Measurements from ENCODE around the gene ZNF18.

ZNF18 gene

GRCh38 chr17:11997147-11997971 is at the start of gene ZNF18:
Gene ZNF18, minus strand, starts transcription at chr17:11997475. Its CDS starts 4,646 bp downstream, at chr17:11992829.
- peak; percentile 95 for DNase-seq (ENCODE audit: low spot score)

GRCh38 chr17:12046786-12047185 is 49.5 kb upstream of the ZNF18 start:
- no peak for DNase-seq (ENCODE audit: low spot score)

- DNase-seq (ENCODE audit: low spot score), result no peak
Measured at GRCh38 chr17:12043702-12044101, 46.4 kb upstream of the ZNF18 start.

- peak; percentile 85 for DNase-seq (ENCODE audit: low spot score)
Measured at GRCh38 chr17:12041312-12041711, 44.0 kb upstream of the ZNF18 start.

- peak; percentile 12 for DNase-seq (ENCODE audit: low spot score)
Measured at GRCh38 chr17:12040478-12040877, 43.2 kb upstream of the ZNF18 start.

GRCh38 chr17:12037970-12038369 is 40.7 kb upstream of the ZNF18 start:
- DNase-seq (ENCODE audit: low spot score), result no peak

- no peak for DNase-seq (ENCODE audit: low spot score)
Measured at GRCh38 chr17:12035673-12036072, 38.4 kb upstream of the ZNF18 start.

GRCh38 chr17:12034538-12034937 is 37.3 kb upstream of the ZNF18 start:
- no peak for DNase-seq (ENCODE audit: low spot score)

GRCh38 chr17:12028611-12029010 is 31.3 kb upstream of the ZNF18 start:
- no peak for DNase-seq (ENCODE audit: low spot score)

GRCh38 chr17:12027658-12028057 is 30.4 kb upstream of the ZNF18 start:
- DNase-seq (ENCODE audit: low spot score), result no peak

- peak; percentile 67 for DNase-seq (ENCODE audit: low spot score)
Measured at GRCh38 chr17:12024327-12024726, 27.1 kb upstream of the ZNF18 start.

GRCh38 chr17:12022310-12022709 is 25.0 kb upstream of the ZNF18 start:
- no peak for DNase-seq (ENCODE audit: low spot score)

- no peak for DNase-seq (ENCODE audit: low spot score)
Measured at GRCh38 chr17:12021623-12022140, 24.4 kb upstream of the ZNF18 start.

- DNase-seq (ENCODE audit: low spot score), result peak; percentile 83
Measured at GRCh38 chr17:12020642-12021622, 23.7 kb upstream of the ZNF18 start, which contains the start of gene MAP2K4. Gene MAP2K4, plus strand, starts transcription at chr17:12020877. Its CDS starts 10 bp downstream, at chr17:12020887.

- no peak for DNase-seq (ENCODE audit: low spot score)
Measured at GRCh38 chr17:12007466-12007865, 10.2 kb upstream of the ZNF18 start.

GRCh38 chr17:11999696-12000095 is 2.4 kb upstream of the ZNF18 start:
- no peak for DNase-seq (ENCODE audit: low spot score)

- DNase-seq (ENCODE audit: low spot score), result no peak
Measured at GRCh38 chr17:11997972-11998233, 628 bp upstream of the ZNF18 start.

- DNase-seq (ENCODE audit: low spot score), result peak; percentile 76
Measured at GRCh38 chr17:11996722-11997146, 541 bp downstream of the ZNF18 start.

- no peak for DNase-seq (ENCODE audit: low spot score)
Measured at GRCh38 chr17:11991461-11991860, 5.8 kb downstream of the ZNF18 start.

- no peak for DNase-seq (ENCODE audit: low spot score)
Measured at GRCh38 chr17:11990363-11990983, 6.8 kb downstream of the ZNF18 start.

- DNase-seq (ENCODE audit: low spot score), result peak; percentile 83
Measured at GRCh38 chr17:11986942-11987329, 10.3 kb downstream of the ZNF18 start.
